GM10266 (cell line): ENCODE measurements around the gene PTGER1.
"Not testable (repeated sequence)": the region's sequence is repeated elsewhere in the genome, so short reads cannot be mapped to it uniquely, and the experiment has no call there.

Experiments used
- DNase-seq: peaks from one replicate; pipeline ENCODE4 v3.0.0; 2012; ENCODE audit errors: extremely low spot score
- CTCF ChIP-seq: IDR thresholded peaks from 2 replicates; pipeline ENCODE4 v1.5.1; 2012; ENCODE audit warnings: mild to moderate bottlenecking, low read depth; ENCODE audit not compliant: control insufficient read depth, insufficient read depth; ENCODE audit errors: missing control alignments

PTGER1 gene

GRCh38 chr19:14460935-14461334 lies 14.2 kb downstream of the PTGER1 start:
- no peak for DNase-seq
- TF ChIP-seq CTCF, result no peak

- no peak for TF ChIP-seq CTCF
- no peak for DNase-seq
Measured at GRCh38 chr19:14459703-14460102, 15.5 kb downstream of the PTGER1 start.

- not testable (repeated sequence) for DNase-seq
Measured at GRCh38 chr19:14452303-14452702, 22.9 kb downstream of the PTGER1 start.

GRCh38 chr19:14450876-14451275 lies 24.3 kb downstream of the PTGER1 start:
- TF ChIP-seq CTCF, result no peak
- DNase-seq, result no peak

GRCh38 chr19:14450168-14450874 lies 24.8 kb downstream of the PTGER1 start:
- no peak for TF ChIP-seq CTCF
- peak; percentile 75 for DNase-seq

- no peak for TF ChIP-seq CTCF
- DNase-seq, result no peak
Measured at GRCh38 chr19:14449321-14449720, 25.8 kb downstream of the PTGER1 start.

- no peak for DNase-seq
- TF ChIP-seq CTCF, result no peak
Measured at GRCh38 chr19:14446336-14447036, 28.7 kb downstream of the PTGER1 start.
